Kasumi-1 (cell line): ENCODE results near the gene FAM193B.

Source experiments
- DNase-seq, 2 experiments: peaks; one replicate each; lab custom pipeline; 2025; lab: John Stamatoyannopoulos, UW

The FAM193B gene

DNA sequence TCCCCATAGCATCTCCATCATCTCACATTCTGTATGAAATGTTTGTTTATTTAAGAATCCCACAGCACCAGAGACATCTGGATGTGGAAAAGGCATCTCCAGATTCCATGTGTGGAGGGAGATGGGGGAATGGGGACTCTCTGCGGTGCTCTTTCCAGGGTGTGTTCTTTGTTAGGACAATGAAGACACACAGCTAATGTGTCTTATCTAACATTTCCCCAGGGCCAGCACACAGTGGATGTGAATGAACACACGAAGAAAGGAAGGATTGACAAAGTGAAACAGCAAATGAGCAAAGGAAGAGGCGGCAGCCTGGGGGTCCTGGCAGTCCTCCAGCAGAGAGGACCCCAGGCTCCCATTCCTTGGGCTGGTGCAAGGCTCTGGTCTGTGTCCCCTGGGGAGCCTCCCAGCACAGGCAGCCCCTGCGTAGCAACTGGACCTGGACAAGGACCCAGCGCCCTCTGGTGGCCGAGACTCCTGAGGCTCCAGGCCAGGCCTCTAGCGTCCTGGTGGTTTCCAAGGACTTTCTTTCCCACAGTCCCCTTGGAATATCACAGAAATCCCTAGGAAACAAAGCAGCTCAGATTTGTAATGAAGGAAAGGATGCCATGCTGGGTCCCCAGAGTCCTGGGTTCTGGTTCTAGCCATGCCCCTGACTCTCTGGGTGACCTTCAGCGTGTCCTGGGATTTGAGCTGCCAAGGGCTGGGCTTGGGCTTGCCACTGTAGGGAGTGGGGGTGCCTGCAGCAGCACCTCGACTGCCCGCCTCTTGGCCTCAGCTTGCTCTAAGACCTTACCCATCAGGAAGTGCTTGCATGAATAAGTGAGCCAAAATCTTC lies 53.5 kb downstream of the FAM193B start:
- peak; percentile 58 to 71 for DNase-seq

- no peak for DNase-seq
Observed at GRCh38 chr5:177499842-177500241, 54.5 kb downstream of the FAM193B start.

DNA sequence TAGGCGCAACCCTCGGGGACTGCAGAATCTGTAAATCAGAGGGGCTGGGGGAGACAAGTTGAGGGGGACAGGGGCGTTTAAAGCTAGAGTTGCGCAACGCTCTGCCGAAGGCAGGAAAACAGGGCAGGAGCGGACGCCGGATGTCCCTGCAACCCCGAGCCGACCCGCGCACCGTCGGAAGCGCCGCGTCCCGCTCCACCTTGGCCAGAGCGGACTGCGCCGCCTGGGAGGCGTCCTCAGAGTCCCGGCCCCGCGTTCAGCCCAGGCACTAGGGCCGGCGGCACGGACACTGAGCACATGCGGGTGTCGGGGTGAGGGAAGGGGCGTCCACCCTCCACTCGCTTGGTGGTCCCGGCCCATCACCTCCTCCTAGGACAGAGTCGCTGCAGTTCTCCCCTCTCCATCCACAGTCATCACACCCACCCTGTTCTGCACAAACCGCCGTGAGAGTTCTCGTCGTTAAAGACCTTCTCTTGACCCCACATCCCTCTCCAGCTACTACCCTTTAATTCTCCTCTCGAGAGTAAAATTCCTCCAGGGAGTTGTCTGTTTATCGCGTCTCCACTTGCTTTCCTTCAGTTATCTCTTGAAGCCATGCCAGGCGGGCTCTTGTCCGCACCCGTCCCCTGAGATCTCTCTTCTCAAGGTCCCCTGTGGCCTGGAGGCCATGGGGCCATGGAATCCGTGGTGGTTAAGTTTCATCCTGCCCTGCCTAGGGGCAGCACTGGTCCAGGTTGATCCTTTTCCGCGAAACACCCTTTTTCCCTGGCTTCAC lies 56.2 kb downstream of the FAM193B start:
- DNase-seq = no peak

GRCh38 chr5:177497292-177498012 lies 56.9 kb downstream of the FAM193B start, which contains the start of gene PDLIM7:
Gene PDLIM7, minus strand, starts transcription at chr5:177497604. Its CDS starts 1,092 bp downstream, at chr5:177496512.
- DNase-seq = peak; percentile 93 to 95

DNA sequence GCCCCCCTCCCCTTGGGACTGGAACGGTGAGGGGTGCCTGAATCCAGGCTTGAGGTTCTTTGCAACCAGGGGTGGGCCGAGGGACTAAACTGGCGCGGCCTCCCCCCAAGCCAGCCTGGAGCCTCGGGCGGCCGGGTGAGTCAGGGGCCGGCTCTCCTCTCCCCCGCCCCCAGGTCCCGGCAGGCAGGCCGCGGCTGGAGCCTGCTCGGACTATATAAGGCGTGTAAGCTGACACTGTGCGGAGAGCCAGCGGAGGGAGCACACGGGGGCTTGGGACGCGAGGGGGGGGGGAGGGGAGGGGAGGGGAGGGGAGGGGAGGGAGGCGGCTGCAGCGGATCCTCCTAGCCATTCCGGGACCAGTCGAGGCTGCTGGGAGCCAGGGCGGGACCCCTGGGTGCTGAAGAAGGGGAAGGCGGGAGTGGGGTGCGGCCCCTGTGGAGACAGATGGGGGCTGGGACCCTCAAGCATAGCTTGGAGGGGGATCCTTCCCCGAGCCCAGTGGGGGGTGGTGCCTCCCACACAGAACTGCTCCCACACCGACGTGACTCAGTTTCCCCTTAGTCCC lies 57.6 kb downstream of the FAM193B start:
- DNase-seq = peak; percentile 66 to 71

- DNase-seq = no peak
Observed at GRCh38 chr5:177496070-177496726, 58.2 kb downstream of the FAM193B start.

GRCh38 chr5:177495243-177496060 lies 58.9 kb downstream of the FAM193B start:
- no peak for DNase-seq

DNA sequence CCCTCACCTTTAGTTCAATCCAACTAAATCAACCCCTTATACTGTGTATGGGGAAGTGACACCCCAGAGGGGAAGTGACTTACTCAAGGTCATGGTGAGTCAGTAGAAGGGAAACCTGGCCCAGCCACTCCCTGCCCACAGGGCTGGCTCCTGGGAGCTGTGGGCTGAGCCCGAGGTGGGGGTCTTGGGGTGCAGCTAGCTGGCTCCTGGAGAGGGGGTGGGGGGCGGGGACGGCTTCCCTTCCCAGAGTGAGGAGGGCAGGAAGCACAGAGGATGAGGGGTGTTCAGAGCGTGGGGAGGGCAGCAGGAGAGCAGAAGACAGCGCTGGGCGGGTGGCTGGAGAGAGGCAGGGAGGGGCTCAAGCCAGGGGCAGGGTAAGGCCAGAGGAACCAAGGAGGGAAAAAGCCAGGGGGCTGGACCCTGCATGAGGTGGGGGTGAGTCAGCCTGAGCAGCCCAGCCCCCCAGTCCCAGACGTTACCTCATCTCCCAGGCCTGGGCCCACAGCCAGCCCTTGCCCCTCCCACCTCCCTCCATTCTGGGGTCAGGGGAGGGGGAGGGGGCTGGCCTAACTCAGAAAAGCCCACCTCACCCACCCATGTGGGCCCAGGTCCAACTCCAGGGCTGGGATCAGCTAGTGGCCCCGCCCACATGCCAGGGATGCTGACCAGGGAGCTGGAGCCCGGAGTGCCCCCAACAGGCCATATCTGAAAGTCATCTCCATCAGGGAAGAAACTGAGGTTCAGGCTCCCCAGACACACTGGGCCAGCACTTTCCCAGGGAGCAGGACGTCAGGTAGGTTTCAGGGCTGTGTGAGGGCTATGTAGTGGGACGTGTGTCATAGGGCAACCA lies 59.8 kb downstream of the FAM193B start:
- peak; percentile 51 to 63 for DNase-seq

DNA sequence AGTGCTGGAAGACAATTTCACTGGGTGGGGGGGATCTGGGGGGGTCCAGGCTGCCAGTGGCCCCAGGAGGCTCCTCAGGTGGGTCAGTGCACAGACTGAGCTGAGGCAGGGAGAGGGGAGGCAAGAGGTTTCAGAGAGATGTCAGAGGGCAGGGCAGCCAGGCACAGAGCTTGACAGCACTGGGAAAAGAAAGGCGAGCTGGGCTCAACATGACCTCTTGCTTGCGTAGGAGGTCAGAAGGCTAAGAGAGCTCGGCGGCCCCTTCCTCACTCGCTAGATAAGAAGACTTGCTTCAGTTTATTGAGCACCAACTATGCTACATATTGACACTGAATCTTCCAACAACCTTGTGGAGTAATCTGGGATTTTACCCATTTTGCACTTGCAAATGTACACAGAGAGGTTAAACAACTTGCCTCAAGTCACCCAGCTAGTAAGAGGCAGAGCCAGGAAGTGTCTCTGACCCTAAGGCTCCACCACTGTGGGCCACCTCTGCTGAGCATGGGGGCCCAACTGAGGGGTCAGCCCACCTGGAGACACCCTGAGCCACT lies 60.5 kb downstream of the FAM193B start:
- DNase-seq = no peak

GRCh38 chr5:177492841-177493240 lies 61.5 kb downstream of the FAM193B start:
- DNase-seq = no peak

- DNase-seq = no peak
Observed at GRCh38 chr5:177491983-177492746, 62.2 kb downstream of the FAM193B start.

- no peak for DNase-seq
Observed at GRCh38 chr5:177491429-177491945, 62.9 kb downstream of the FAM193B start.

DNA sequence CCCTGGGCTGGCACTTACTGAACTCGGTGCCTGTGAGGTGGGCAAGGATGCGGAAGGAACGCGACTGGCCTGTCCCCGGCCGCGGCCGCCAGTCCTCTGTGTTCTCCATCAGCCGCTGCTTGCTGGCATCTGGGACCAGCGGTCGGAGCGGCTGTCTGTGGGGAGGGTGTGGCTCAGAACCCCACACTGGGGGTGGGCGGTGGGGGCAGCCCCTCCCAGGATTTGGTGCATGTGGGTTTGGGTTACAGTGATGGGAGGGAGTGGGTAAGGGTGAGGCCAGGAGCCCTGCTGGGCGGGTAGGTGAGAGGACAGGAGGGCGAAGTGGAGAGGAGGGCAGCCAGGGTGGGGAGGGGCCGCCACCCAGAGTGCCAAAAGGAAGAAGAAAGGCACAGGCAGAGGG lies 63.4 kb downstream of the FAM193B start:
- no peak for DNase-seq

DNA sequence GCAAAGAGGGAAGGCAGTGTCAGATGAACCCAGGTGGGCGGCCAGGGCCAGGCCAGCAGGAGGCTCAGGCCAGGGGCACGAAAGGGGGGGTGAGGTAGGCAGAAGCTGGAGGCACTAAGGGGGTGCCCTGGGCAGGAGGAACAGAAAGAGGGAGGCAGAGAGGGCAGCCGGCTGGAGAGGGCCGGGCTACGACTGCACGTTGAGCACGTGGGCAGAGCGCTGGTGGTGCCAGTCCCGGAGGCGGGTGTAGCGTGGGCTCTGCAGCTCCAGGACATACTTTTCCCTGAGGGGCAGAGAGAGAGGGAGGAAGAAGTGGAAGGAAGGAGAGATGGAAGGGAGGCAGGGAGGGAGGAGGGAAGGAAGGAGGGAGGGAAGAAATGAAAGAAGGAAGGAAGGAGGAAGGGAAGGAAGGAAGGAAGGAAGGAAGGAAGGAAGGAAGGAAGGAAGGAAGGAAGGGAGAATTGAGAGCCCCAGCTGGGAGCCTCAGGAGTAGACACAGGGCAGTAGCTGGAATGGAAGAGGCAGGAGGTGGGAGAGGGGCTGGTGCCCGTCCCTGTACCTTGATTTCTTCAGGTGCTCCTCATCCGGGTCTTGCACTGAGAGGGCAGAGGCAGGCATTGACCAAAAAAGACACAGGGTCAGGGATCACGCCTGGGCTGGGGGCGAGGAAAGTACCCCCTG lies 63.9 kb downstream of the FAM193B start:
- DNase-seq = no peak

GRCh38 chr5:177489119-177489716 lies 65.1 kb downstream of the FAM193B start:
- no peak for DNase-seq

- DNase-seq = peak in 1 of 2 experiments; percentile 21
Observed at GRCh38 chr5:177487975-177488374, 66.4 kb downstream of the FAM193B start.

DNA sequence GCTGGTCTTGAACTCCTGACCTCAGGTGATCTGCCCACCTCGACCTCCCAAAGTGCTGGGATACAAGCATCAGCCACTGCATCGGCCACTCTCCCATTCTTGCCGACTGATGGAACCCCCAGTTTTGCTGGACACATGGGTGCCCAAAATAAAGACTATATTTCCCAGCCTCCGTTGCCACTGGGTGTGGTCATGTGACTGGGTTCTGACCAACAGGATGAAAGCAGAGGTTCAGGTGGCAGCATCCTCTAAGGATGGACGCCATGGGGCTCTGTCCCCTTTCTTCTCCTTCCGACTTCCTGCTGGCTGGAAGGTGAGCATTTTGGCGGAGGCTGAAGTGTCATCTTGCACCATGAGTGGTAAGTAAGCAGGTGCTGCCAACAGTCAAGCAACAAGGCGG lies 67.2 kb downstream of the FAM193B start:
- no peak for DNase-seq
